Epithelial cell of proximal tubule (primary cell): ENCODE data around the gene PRPF19. TPM values are rescaled to one million over a fixed set of nuclear protein-coding genes. Genes with fewer than 3 reads are reported as not detected.

Experiments
- DNase-seq: peaks from one replicate; pipeline ENCODE4 v3.0.0-alpha.2; 2011; ENCODE audit warnings: low read depth
- H3K4me3 ChIP-seq: 2 replicates; pipeline ENCODE4 v1.5.1; 2011; ENCODE audit warnings: low read depth, mild to moderate bottlenecking, low read length
- CTCF ChIP-seq: conservative IDR thresholded peaks from 2 replicates; pipeline ENCODE4 v1.5.1; 2012; ENCODE audit warnings: low read depth, mild to moderate bottlenecking, low read length
- total RNA-seq: library from RNA; depleted of rRNA; stranded (reverse); fragments of >200 nt; gene quantifications from 2 replicates; pipeline ENCODE4 v1.2.3, GENCODE V29; 2015

PRPF19 gene
- total RNA-seq, 1 donor from 2014 or later = 73.2 TPM

- DNase-seq = no peak
- H3K4me3 ChIP-seq = no peak overlapping the region
- no peak for TF ChIP-seq CTCF
Measured at GRCh38 chr11:60858236-60858635, 48.1 kb downstream of the PRPF19 start.

GRCh38 chr11:60857378-60858232 lies 48.8 kb downstream of the PRPF19 start:
- no peak for TF ChIP-seq CTCF
- no peak for DNase-seq
- no peak overlapping the region for H3K4me3 ChIP-seq

GRCh38 chr11:60855726-60856633 lies 50.4 kb downstream of the PRPF19 start, which contains the start of gene PTGDR2:
PTGDR2 (minus strand) TSS chr11:60855950; CDS start chr11:60853722, 2,228 bp downstream.
- no peak for DNase-seq
- TF ChIP-seq CTCF = no peak

GRCh38 chr11:60854847-60855725 lies 51.3 kb downstream of the PRPF19 start:
- TF ChIP-seq CTCF = no peak
- H3K4me3 ChIP-seq = no peak overlapping the region
- DNase-seq = no peak

More at GRCh38 chr11:60855726-60856633, 50.4 kb downstream of the PRPF19 start, which contains the start of gene PTGDR2:
- H3K4me3 ChIP-seq = no peak within 1 kb of the TSS

GRCh38 chr11:60854140-60854846 lies 52.1 kb downstream of the PRPF19 start:
- no peak overlapping the region for H3K4me3 ChIP-seq
- no peak for TF ChIP-seq CTCF
- DNase-seq = no peak
